Liver (tissue), 10 donors: ENCODE data around the gene SH3TC2. TPM values are rescaled to one million over a fixed set of nuclear protein-coding genes. Genes with fewer than 3 reads are reported as not detected.

Source experiments
- DNase-seq: peaks from one replicate; pipeline ENCODE4 v3.0.0-alpha.2; 2017; ENCODE audit warnings: low spot score
- H3K27ac ChIP-seq, 2 donors: one replicate each; pipeline ENCODE4 v1.7.0; 2013; ENCODE audit warnings: inconsistent platforms in 2 of 2, low read length in 2 of 2, control low read depth in 1 of 2, low read depth in 1 of 2, mild to moderate bottlenecking in 1 of 2
- H3K27me3 ChIP-seq, 4 donors: one replicate each; pipeline versions ENCODE4 v1.6.1 to v1.7.0; 2013; ENCODE audit warnings: low read length in 3 of 4, inconsistent platforms in 1 of 4, mild to moderate bottlenecking in 1 of 4, moderate library complexity in 1 of 4; ENCODE audit not compliant: control insufficient read depth in 4 of 4, insufficient read depth in 4 of 4
- H3K36me3 ChIP-seq, 4 donors: one replicate each; pipeline versions ENCODE4 v1.6.1 to v1.7.0; 2013; ENCODE audit warnings: low read length in 3 of 4, mild to moderate bottlenecking in 3 of 4, low read depth in 1 of 4, moderate library complexity in 1 of 4; ENCODE audit not compliant: control insufficient read depth in 4 of 4, insufficient read depth in 3 of 4
- H3K4me1 ChIP-seq, 4 donors: one replicate each; pipeline versions ENCODE4 v1.6.1 to v1.7.0; 2013; ENCODE audit warnings: low read length in 3 of 4, mild to moderate bottlenecking in 3 of 4, moderate library complexity in 1 of 4; ENCODE audit not compliant: control insufficient read depth in 4 of 4, insufficient read depth in 4 of 4
- H3K4me3 ChIP-seq, 3 donors: one replicate each; pipeline versions ENCODE4 v1.6.1 to v1.7.0; 2013; ENCODE audit warnings: low read length in 3 of 3, control low read depth in 1 of 3, low read depth in 1 of 3, mild to moderate bottlenecking in 1 of 3
- H3K9ac ChIP-seq, 2 donors: one replicate each; pipeline ENCODE4 v1.7.0; 2013; ENCODE audit warnings: low read length in 2 of 2, mild to moderate bottlenecking in 2 of 2, moderate library complexity in 2 of 2, control low read depth in 1 of 2, low read depth in 1 of 2
- H3K9me3 ChIP-seq, 4 donors: one replicate each; pipeline versions ENCODE4 v1.6.1 to v1.7.0; 2013; ENCODE audit warnings: low read length in 3 of 4; ENCODE audit not compliant: control insufficient read depth in 4 of 4
- RXRA ChIP-seq, 2 donors: IDR thresholded peaks; 2 replicates each; pipeline ENCODE4 v1.6.1; 2017 to 2018; ENCODE audit warnings: antibody characterized with exemption in 2 of 2, mild to moderate bottlenecking in 1 of 2
- WGBS: extraction: QIAGEN DNeasy Blood & Tissue Kit; methylation state at CpG from one replicate; pipeline ENCODE4 v1.1.7; 2013; 5-methylcytosine and 5-hydroxymethylcytosine counted together
- polyA plus RNA-seq, 2 donors: library from polyadenylated mRNA; stranded (reverse) in 1 of 2; unstranded in 1 of 2; fragments of 200-250 nt in 1 of 2; fragments of >200 nt in 1 of 2; fragmentation: Nextera tagmentation in 1 of 2; extraction: Ambion mirVana in 1 of 2; gene quantifications; one replicate each; pipeline versions ENCODE4 v1.2.1 to v1.2.3, GENCODE V29; 2013 to 2015
- small RNA-seq: library from RNA; depleted of rRNA; stranded (forward); fragments of <200 nt; gene quantifications from one replicate; pipeline ENCODE3, GENCODE V24; 2014
- total RNA-seq, 2 donors: library from RNA; depleted of rRNA; stranded (reverse); fragments of >200 nt; gene quantifications; one replicate each; pipeline ENCODE4 v1.2.3, GENCODE V29; 2014
- donor health status: healthy.
- donor health status: healthy.
- donor health status: healthy.
- donor health status: healthy.
- donor health status: healthy.

The SH3TC2 gene
- total and polyA plus RNA-seq, 4 donors: 0.31 to 6.2 (median 0.57) TPM

GRCh38 chr5:148956477-148957385 lies 106.1 kb downstream of the SH3TC2 start:
- no peaks in the 10 kb centered on the region for H3K36me3 ChIP-seq
- H3K4me3 ChIP-seq: no peak overlapping the region
- no peaks in the 10 kb centered on the region for H3K9me3 ChIP-seq
- no peak for TF ChIP-seq RXRA (IDR thresholded peaks at IDR 0.05)
- H3K9ac ChIP-seq: no peak overlapping the region
- no peak overlapping the region for H3K27ac ChIP-seq
- DNase-seq: no peak
- 85% methylated on average over 3 of the region's 3 CpGs for WGBS
- no peaks in the 10 kb centered on the region for H3K27me3 ChIP-seq
- peaks cover 0 to 8% (median 5%) of the 10 kb centered on the region in 4 donors for H3K4me1 ChIP-seq

Small RNA genes lying within 50 kb of the gene (small RNA-seq; reads per million reads assigned to genes)
- 18.2 reads per million, percentile 95 among the genes with 10 or more reads in this experiment for gene MIR584
- not detected for gene RNU6-732P

Other genes with a start within 250 kb of the SH3TC2 start
- gene ADRB2, start 236.5 kb downstream of the SH3TC2 start, total RNA-seq: 1 to 10 TPM; 4.0 to 7.6 TPM
- 1 to 10 TPM; 1.2 to 3.6 TPM for gene ADRB2, start 236.5 kb downstream of the SH3TC2 start, polyA plus RNA-seq
- gene ABLIM3, start 78.4 kb upstream of the SH3TC2 start, total RNA-seq: 100 to 1,000 TPM in 1 of 2 donors, 1 to 10 TPM in 1; 6.8 to 131 TPM
- gene ABLIM3, start 78.4 kb upstream of the SH3TC2 start, polyA plus RNA-seq: 10 to 100 TPM; 23.2 to 63.0 TPM
- 10 to 100 TPM in 1 of 2 donors, 1 to 10 TPM in 1; 5.2 to 11.6 TPM for gene AFAP1L1, start 208.8 kb upstream of the SH3TC2 start, total RNA-seq
- gene AFAP1L1, start 208.8 kb upstream of the SH3TC2 start, polyA plus RNA-seq: 1 to 10 TPM; 2.1 to 2.8 TPM